Vagina (tissue), 2 donors: ENCODE measurements around the gene PHF21B.

Source experiments
- CTCF ChIP-seq, 3 experiments: fragments of 450-650 bp in 2 of 3; fragments of 200-600 bp in 1 of 3; sonication (generic) in 1 of 3; IDR thresholded peaks; one replicate each; pipeline ENCODE4 v1.5.1; 2017 to 2019; ENCODE audit warnings: antibody characterized with exemption in 3 of 3, mild to moderate bottlenecking in 2 of 3, moderate library complexity in 2 of 3
- POLR2A ChIP-seq, 2 donors: fragments of 450-650 bp; IDR thresholded peaks; one replicate each; pipeline ENCODE4 v1.6.1; 2017; ENCODE audit warnings: antibody characterized with exemption in 2 of 2, mild to moderate bottlenecking in 2 of 2, moderate library complexity in 2 of 2

- TF ChIP-seq CTCF (IDR thresholded peaks at IDR 0.05) (no peak), POLR2A (IDR thresholded peaks at IDR 0.05) (no peak)
Observed at GRCh38 chr22:44924710-44925109, 85.1 kb downstream of the PHF21B start.
